SK-N-MC (cell line): ENCODE measurements around the gene RGS19.

Experiments used
- EZH2 ChIP-seq: fragments of 200-600 bp; sonication (generic); IDR thresholded peaks from one replicate; pipeline ENCODE4 v1.6.1; 2017; ENCODE audit warnings: antibody characterized with exemption
- POLR2AphosphoS5 ChIP-seq: IDR thresholded peaks from 2 replicates; pipeline ENCODE4 v1.6.1; 2012; ENCODE audit warnings: mild to moderate bottlenecking, low read depth, low read length, borderline replicate concordance

- no peak for TF ChIP-seq POLR2AphosphoS5
- no peak for TF ChIP-seq EZH2
These were observed 15.8 kb downstream of the RGS19 start for GRCh38 chr20:64063389-64064144.
